ENCODE data around the gene LGALS13.
"Not testable (repeated sequence)": the region's sequence is repeated elsewhere in the genome, so short reads cannot be mapped to it uniquely, and the experiment has no call there.

LGALS13 gene

DNA sequence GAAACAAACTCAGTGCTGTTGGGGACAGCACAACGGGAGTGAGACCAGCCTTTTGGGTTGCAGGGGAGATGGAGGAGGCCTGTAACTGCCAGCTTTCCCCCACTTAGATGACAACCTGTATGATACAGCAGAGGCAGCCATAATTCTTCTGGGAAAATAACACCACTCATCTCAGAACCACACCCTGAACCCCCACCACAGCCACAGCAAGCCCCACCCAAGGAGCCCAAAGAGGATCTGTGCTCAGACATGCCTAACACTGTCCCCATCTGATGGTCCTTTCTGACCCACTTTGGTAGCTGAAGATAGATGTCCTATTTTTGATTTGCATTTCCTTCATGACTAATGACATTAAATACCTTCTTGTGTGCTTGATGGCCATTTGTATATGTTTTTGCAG, 15.4 kb downstream of the LGALS13 start:
- DNase-seq (ENCODE audit: low read depth in 2 of 2) = no peak

DNA sequence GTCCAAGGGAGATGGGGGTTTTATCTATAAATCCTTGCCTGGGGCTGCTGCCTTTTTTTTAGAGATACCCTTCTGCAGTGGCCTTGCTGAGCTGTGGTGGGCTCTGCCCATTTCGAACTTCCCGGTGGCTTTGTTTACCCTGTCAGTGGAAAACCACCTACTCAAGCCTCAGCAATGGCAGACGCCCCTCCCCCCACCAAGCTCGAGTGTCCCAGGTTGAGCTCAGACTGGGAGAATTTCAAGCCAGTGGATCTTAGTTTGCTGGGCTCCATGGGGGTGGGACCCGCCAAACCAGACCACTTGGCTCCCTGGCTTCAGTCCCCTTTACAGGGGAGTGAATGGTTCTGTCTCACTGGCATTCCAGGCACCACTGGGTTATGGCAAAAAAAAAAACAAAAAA, 21.6 kb downstream of the LGALS13 start:
- no peak for DNase-seq (ENCODE audit: low read depth in 2 of 2)

GRCh38 chr19:39627631-39628030, 25.3 kb downstream of the LGALS13 start:
- not testable (repeated sequence) for DNase-seq (ENCODE audit: low read depth in 2 of 2)

- no peak for DNase-seq (ENCODE audit: low read depth in 2 of 2)
Observed at GRCh38 chr19:39631178-39631577, 28.9 kb downstream of the LGALS13 start.

DNA sequence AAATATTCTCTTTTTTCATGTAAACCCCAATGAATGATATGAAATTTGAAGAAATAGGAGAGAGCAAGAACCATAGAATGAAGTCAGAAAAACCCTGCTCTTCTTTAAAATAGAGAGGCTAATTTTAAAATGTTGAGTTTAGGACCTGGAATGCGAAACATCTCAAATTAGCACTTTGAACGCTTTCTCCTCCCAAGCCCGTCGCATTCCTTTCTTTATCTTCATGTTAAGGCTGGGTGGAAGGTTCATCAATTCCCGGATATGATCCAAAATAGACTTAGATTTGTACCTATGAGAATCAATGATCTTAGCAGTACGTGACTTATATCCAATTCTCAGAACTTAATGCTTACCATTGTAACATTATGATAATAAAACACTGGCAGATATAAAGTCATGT, 29.3 kb downstream of the LGALS13 start:
- DNase-seq (ENCODE audit: low read depth in 2 of 2) = no peak

DNA sequence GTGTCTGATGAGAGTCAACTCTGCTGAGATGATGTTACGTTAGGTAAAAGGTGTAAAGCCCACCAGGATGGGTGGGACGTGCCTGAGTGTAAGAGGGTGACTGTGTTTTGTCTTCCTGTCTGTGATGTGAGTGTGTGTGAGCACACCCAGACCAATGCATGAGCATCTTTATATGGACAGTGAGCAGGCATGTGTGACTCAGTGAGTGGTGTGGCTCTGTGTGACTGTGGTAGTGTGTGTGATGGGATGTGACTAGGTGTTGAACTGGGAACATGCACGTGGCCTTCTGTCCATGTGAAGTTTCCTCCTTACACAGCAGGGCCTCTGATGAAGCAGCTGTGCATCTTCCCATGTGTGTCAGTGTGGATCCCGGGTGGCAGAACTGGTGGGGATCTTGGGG, 35.6 kb downstream of the LGALS13 start:
- no peak for DNase-seq (ENCODE audit: low read depth in 2 of 2)

DNA sequence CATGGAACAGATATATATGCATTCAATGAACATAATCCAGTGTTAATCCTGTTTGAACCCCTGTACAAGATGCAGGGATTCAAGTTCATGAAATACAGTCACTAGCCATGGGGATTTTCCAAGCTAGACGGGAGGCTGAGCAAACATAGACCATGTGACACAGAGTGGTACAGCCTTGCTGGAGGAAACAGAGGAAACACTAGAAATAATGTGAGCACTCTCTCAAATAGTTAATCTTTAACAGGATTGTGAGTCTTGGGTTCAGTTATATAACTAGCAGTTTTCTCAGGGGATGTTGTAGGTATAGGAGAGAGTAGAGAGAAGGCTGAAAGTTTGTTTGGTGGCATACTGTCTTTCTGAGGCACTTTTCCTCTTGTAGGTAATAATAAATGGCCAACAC, 39.4 kb downstream of the LGALS13 start:
- DNase-seq (ENCODE audit: low read depth in 2 of 2) = no peak

DNA sequence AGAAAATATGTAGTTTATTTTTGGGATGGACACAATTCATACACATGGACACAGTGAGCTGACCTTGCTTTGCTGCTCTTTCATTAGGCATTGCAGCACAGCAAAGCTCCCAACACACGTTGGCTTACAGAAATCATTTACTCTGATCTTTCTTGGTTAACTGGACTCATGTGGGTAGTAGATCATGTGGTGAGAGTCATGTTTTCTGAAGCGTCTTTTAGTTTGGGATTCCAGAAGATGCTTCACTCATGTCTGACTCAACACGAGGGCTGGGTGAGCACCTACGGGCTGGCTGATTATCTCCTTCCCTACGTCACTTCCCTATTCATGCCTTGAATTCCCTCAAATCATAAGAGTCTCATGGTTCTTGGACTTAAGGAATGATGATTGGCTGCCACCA, 41.3 kb downstream of the LGALS13 start:
- no peak for DNase-seq (ENCODE audit: low read depth in 2 of 2)

DNA sequence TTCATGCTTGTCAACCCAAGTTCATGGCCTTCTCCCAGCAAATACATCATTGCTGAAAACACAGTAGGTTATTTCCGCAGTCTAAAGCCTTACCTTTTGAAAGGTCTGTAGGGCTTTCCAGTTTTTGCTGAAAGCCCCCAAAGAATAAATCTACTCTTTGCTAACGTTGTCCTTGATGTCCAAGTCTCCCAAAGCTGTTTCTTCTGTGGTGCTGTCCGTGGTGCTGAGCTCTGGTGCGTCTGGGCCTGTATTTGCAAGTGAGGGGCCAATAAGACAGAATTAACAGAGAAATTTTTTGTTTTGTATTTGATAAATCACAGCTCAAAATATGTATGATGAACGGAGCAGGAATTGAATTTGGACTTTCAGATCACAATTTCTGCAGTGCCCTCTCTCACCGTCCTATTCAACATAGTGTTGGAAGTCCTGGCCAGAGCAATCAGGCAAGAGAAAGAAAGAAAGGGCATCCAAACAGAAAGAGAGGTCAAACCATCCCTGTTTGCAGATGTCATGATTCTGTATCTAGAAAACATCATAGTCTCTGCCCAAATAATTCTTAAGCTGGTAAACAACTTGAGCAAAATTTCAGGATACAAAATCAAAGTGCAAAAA, 43.6 kb downstream of the LGALS13 start:
- DNase-seq (ENCODE audit: low read depth in 2 of 2) = peak in 1 of 2 donors; percentile 1

DNA sequence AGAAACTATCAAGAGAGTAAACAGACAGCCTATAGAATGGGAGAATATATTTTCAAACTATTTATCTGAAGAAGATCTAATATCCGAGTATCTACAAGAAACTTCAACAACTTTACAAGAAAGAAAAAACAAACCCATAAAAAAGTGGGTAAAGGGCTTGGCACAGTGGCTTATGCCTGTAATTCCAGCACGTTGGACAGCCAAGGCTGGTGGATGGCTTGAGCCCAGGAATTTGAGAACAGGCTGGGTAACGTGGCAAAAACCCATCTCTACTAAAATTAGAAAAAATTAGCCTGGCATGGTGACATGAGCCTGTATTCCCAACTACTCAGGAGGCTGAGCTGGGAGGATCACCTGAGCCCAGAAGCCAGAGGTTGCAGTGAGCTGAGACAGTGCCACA, 45.6 kb downstream of the LGALS13 start:
- no peak for DNase-seq (ENCODE audit: low read depth in 2 of 2)

GRCh38 chr19:39655613-39656012, 53.3 kb downstream of the LGALS13 start, which contains the start of gene LGALS16:
Gene LGALS16 (plus strand): TSS chr19:39655913. CDS start chr19:39655962, 49 bp downstream.
- DNase-seq (ENCODE audit: low read depth in 2 of 2) = no peak
